B cell (primary cell): ENCODE measurements around the gene ETFA.

ENCODE experiments used
- EZH2 ChIP-seq: IDR thresholded peaks from 2 replicates; pipeline ENCODE4 v1.6.1; 2012; ENCODE audit warnings: borderline replicate concordance, low read depth, mild to moderate bottlenecking, moderate library complexity, low read length; ENCODE audit not compliant: insufficient read depth, poor library complexity, severe bottlenecking
- TF ChIP-seq, protein P1 (sequence below): fragments of 200-600 bp; IDR thresholded peaks from one replicate; pipeline ENCODE4 v1.8.0; 2022; ENCODE audit warnings: antibody characterized with exemption, mild to moderate bottlenecking

DNA sequence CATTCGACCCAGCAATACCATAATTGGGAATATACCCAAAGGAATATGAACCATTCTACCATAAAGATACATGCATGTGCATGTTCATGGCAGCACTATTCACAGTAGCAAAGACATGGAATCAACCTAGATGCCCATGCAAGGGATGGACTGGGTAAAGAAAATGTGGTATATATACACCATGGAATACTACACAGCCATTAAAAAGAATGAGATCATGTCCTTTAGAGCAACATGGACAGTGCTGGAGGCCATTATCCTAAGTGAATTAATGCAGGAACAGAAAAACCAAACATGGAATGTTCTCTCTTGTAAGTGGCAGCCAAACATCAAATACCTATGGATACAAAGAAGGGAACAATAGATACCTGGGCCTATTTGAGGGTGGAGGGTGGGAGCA is 7.4 kb downstream of the ETFA start:
- TF ChIP-seq, protein P1, sequence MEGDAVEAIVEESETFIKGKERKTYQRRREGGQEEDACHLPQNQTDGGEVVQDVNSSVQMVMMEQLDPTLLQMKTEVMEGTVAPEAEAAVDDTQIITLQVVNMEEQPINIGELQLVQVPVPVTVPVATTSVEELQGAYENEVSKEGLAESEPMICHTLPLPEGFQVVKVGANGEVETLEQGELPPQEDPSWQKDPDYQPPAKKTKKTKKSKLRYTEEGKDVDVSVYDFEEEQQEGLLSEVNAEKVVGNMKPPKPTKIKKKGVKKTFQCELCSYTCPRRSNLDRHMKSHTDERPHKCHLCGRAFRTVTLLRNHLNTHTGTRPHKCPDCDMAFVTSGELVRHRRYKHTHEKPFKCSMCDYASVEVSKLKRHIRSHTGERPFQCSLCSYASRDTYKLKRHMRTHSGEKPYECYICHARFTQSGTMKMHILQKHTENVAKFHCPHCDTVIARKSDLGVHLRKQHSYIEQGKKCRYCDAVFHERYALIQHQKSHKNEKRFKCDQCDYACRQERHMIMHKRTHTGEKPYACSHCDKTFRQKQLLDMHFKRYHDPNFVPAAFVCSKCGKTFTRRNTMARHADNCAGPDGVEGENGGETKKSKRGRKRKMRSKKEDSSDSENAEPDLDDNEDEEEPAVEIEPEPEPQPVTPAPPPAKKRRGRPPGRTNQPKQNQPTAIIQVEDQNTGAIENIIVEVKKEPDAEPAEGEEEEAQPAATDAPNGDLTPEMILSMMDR: no peak
- TF ChIP-seq EZH2: no peak
